A673 (cell line): ENCODE measurements around the gene WDR20. TPM values are rescaled to one million over a fixed set of nuclear protein-coding genes. Genes with fewer than 3 reads are reported as not detected.

Source experiments
- BruUV-seq: library from RNA; stranded (reverse); fragments of 400-500 nt; replicated peaks from 2 replicates; lab custom pipeline; 2021; lab: Mats Ljungman, UMichigan
- CTCF ChIA-PET: fragments of 300-600 bp; sonication (Branson Sonifier 250); formaldehyde crosslinking; loops from one replicate; lab custom pipeline; 2022; ENCODE audit warnings: antibody characterized with exemption; lab: Charles Lee
- POLR2A ChIA-PET: fragments of 300-600 bp; sonication (Branson Sonifier 250); formaldehyde crosslinking; loops from one replicate; lab custom pipeline; 2022; ENCODE audit warnings: antibody characterized with exemption; ENCODE audit not compliant: low non-redundant PET; lab: Charles Lee
- DNase-seq: peaks from one replicate; pipeline ENCODE4 v3.0.0-alpha.2; 2015; ENCODE audit warnings: low spot score
- H3K27ac ChIP-seq: fragments of 200-600 bp; sonication (generic); 2 replicates; pipeline ENCODE4 v1.5.1; 2016; ENCODE audit warnings: mixed run types, low read depth, mild to moderate bottlenecking, mixed read lengths, antibody characterized with exemption, low read length; ENCODE audit not compliant: poor library complexity, severe bottlenecking
- H3K27me3 ChIP-seq: fragments of 200-600 bp; sonication (generic); replicated peaks from 2 replicates; pipeline ENCODE4 v1.6.1; 2017; ENCODE audit warnings: mixed run types, low read depth, mild to moderate bottlenecking, mixed read lengths, antibody characterized with exemption, low read length; ENCODE audit not compliant: insufficient read depth, poor library complexity
- H3K36me3 ChIP-seq: fragments of 200-600 bp; sonication (generic); 2 replicates; pipeline ENCODE4 v1.6.1; 2016; ENCODE audit warnings: mixed run types, mild to moderate bottlenecking, mixed read lengths, antibody characterized with exemption, low read length; ENCODE audit not compliant: insufficient read depth, poor library complexity, severe bottlenecking
- H3K4me1 ChIP-seq: fragments of 200-600 bp; sonication (generic); 2 replicates; pipeline ENCODE4 v1.6.1; 2017; ENCODE audit warnings: mixed run types, mild to moderate bottlenecking, mixed read lengths, antibody characterized with exemption, low read length; ENCODE audit not compliant: insufficient read depth, poor library complexity, severe bottlenecking
- H3K4me3 ChIP-seq: fragments of 200-600 bp; sonication (generic); 2 replicates; pipeline ENCODE4 v1.5.1; 2016; ENCODE audit warnings: low read depth, mixed run types, mild to moderate bottlenecking, mixed read lengths, low read length; ENCODE audit not compliant: poor library complexity, severe bottlenecking
- H3K9me3 ChIP-seq: fragments of 200-600 bp; sonication (generic); 2 replicates; pipeline ENCODE4 v1.6.1; 2016; ENCODE audit warnings: mixed run types, low read depth, mild to moderate bottlenecking, mixed read lengths, antibody characterized with exemption, low read length; ENCODE audit not compliant: poor library complexity, severe bottlenecking
- CTCF ChIP-seq: fragments of 300-800, 200-600 bp; sonication (generic); conservative IDR thresholded peaks from 2 replicates; pipeline ENCODE4 v1.5.1; 2017; ENCODE audit warnings: low read depth, mild to moderate bottlenecking, antibody characterized with exemption, low read length, moderate library complexity, mixed read lengths
- EZH2 ChIP-seq: fragments of 200-600 bp; sonication (generic); IDR thresholded peaks from 2 replicates; pipeline ENCODE4 v1.6.1; 2017; ENCODE audit warnings: borderline replicate concordance, low read depth, mild to moderate bottlenecking, mixed read lengths, antibody characterized with exemption, low read length; ENCODE audit not compliant: poor library complexity, severe bottlenecking
- intact Hi-C: fragments of 100-400 bp; cut with micrococcal nuclease; formaldehyde crosslinking; loops from one replicate; pipeline ENCODE4 v1.10.0; 2022; ENCODE audit not compliant: unreplicated experiment
- total RNA-seq: library from RNA; stranded (reverse); gene quantifications from 2 replicates; pipeline ENCODE4 v1.2.3, GENCODE V29; 2021

The WDR20 gene
- total RNA-seq, 1 experiment from 2014 or later, result 28.3 TPM

- no peak overlapping the region for H3K27ac ChIP-seq
These were observed 113.4 kb downstream of the WDR20 start for GRCh38 chr14:102252834-102253801.

GRCh38 chr14:102255401-102256190, 115.9 kb downstream of the WDR20 start:
- ChIA-PET CTCF (no interaction called here), POLR2A (no interaction called here)
- no peak overlapping the region for H3K4me3 ChIP-seq
- no TSS peak for BruUV-seq
- H3K27me3 ChIP-seq, result no peaks in the 10 kb centered on the region
- TF ChIP-seq EZH2 (no peak), CTCF (no peak)
- H3K9me3 ChIP-seq, result no peaks in the 10 kb centered on the region
- no peak overlapping the region for H3K27ac ChIP-seq
- intact Hi-C loops, result no loop called here
- H3K4me1 ChIP-seq, result no peaks in the 10 kb centered on the region
- DNase-seq, result no peak
- no peaks in the 10 kb centered on the region for H3K36me3 ChIP-seq

More at GRCh38 chr14:102252834-102253801, 113.4 kb downstream of the WDR20 start:
- POLR2A ChIA-PET, result no interaction called here
- H3K36me3 ChIP-seq, result no peaks in the 10 kb centered on the region
- CTCF ChIA-PET, result no interaction called here
- H3K4me1 ChIP-seq, result no peaks in the 10 kb centered on the region
- no TSS peak for BruUV-seq
- TF ChIP-seq CTCF, result no peak
- no peaks in the 10 kb centered on the region for H3K9me3 ChIP-seq
- H3K4me3 ChIP-seq, result no peak overlapping the region
- intact Hi-C loops, result no loop called here
- H3K27me3 ChIP-seq, result no peaks in the 10 kb centered on the region
- DNase-seq, result no peak

GRCh38 chr14:102256716-102257115, 117.0 kb downstream of the WDR20 start:
- Histone ChIP-seq H3K4me3 (no peak overlapping the region), H3K27ac (no peak overlapping the region), H3K9me3 (no peaks in the 10 kb centered on the region), H3K27me3 (no peaks in the 10 kb centered on the region), H3K4me1 (no peaks in the 10 kb centered on the region), H3K36me3 (no peaks in the 10 kb centered on the region)
- no peak for TF ChIP-seq EZH2
- no peak for TF ChIP-seq CTCF
- ChIA-PET POLR2A (interaction anchor here (0.7 kb wide), 1 partner anchor 302 kb away, joined by 3 read pairs; no protein-coding TSS in a partner anchor), CTCF (no interaction called here)
- BruUV-seq, result no TSS peak
- intact Hi-C loops, result no loop called here
- DNase-seq, result no peak
